Liver (tissue), 9 donors: Measurements from ENCODE around the gene AKAP11. TPM values are rescaled to one million over a fixed set of nuclear protein-coding genes. Genes with fewer than 3 reads are reported as not detected.

Experiments used
- DNase-seq: peaks from one replicate; pipeline ENCODE4 v3.0.0-alpha.2; 2017; ENCODE audit warnings: low spot score
- H3K27ac ChIP-seq, 2 donors: one replicate each; pipeline ENCODE4 v1.7.0; 2013; ENCODE audit warnings: inconsistent platforms in 2 of 2, low read length in 2 of 2, control low read depth in 1 of 2, low read depth in 1 of 2, mild to moderate bottlenecking in 1 of 2
- H3K27me3 ChIP-seq, 4 donors: one replicate each; pipeline versions ENCODE4 v1.6.1 to v1.7.0; 2013; ENCODE audit warnings: low read length in 3 of 4, inconsistent platforms in 1 of 4, mild to moderate bottlenecking in 1 of 4, moderate library complexity in 1 of 4; ENCODE audit not compliant: control insufficient read depth in 4 of 4, insufficient read depth in 4 of 4
- H3K36me3 ChIP-seq, 4 donors: one replicate each; pipeline versions ENCODE4 v1.6.1 to v1.7.0; 2013; ENCODE audit warnings: low read length in 3 of 4, mild to moderate bottlenecking in 3 of 4, low read depth in 1 of 4, moderate library complexity in 1 of 4; ENCODE audit not compliant: control insufficient read depth in 4 of 4, insufficient read depth in 3 of 4
- H3K4me1 ChIP-seq, 4 donors: one replicate each; pipeline versions ENCODE4 v1.6.1 to v1.7.0; 2013; ENCODE audit warnings: low read length in 3 of 4, mild to moderate bottlenecking in 3 of 4, moderate library complexity in 1 of 4; ENCODE audit not compliant: control insufficient read depth in 4 of 4, insufficient read depth in 4 of 4
- H3K4me3 ChIP-seq, 3 donors: one replicate each; pipeline versions ENCODE4 v1.6.1 to v1.7.0; 2013; ENCODE audit warnings: low read length in 3 of 3, control low read depth in 1 of 3, low read depth in 1 of 3, mild to moderate bottlenecking in 1 of 3
- H3K9ac ChIP-seq, 2 donors: one replicate each; pipeline ENCODE4 v1.7.0; 2013; ENCODE audit warnings: low read length in 2 of 2, mild to moderate bottlenecking in 2 of 2, moderate library complexity in 2 of 2, control low read depth in 1 of 2, low read depth in 1 of 2
- H3K9me3 ChIP-seq, 4 donors: one replicate each; pipeline versions ENCODE4 v1.6.1 to v1.7.0; 2013; ENCODE audit warnings: low read length in 3 of 4; ENCODE audit not compliant: control insufficient read depth in 4 of 4
- EGR1 ChIP-seq, 2 donors: IDR thresholded peaks; 2 replicates each; pipeline ENCODE4 v1.6.1; 2016 to 2018; ENCODE audit warnings: antibody characterized with exemption in 2 of 2, low read depth in 2 of 2
- FOXA1 ChIP-seq: IDR thresholded peaks from 2 replicates; pipeline ENCODE4 v1.6.1; 2016; ENCODE audit warnings: antibody characterized with exemption
- GABPA ChIP-seq, 2 donors: IDR thresholded peaks in 1 of 2; conservative IDR thresholded peaks in 1 of 2; 2 replicates each; pipeline ENCODE4 v1.6.1; 2016; ENCODE audit warnings: antibody characterized with exemption in 2 of 2, mild to moderate bottlenecking in 1 of 2, moderate library complexity in 1 of 2
- HNF4A ChIP-seq, 2 donors: conservative IDR thresholded peaks; 2 replicates each; pipeline ENCODE4 v1.6.1; 2016; ENCODE audit warnings: antibody characterized with exemption in 2 of 2, mild to moderate bottlenecking in 2 of 2
- HNF4G ChIP-seq: IDR thresholded peaks from 2 replicates; pipeline ENCODE4 v1.6.1; 2016; ENCODE audit warnings: antibody characterized with exemption
- JUND ChIP-seq, 2 donors: IDR thresholded peaks; 2 replicates each; pipeline ENCODE4 v1.6.1; 2016; ENCODE audit warnings: antibody characterized with exemption in 2 of 2
- NR2F2 ChIP-seq: IDR thresholded peaks from 2 replicates; pipeline ENCODE4 v1.6.1; 2016; ENCODE audit warnings: antibody characterized with exemption
- RAD21 ChIP-seq, 2 donors: IDR thresholded peaks; 2 replicates each; pipeline ENCODE4 v1.6.1; 2016; ENCODE audit warnings: antibody characterized with exemption in 2 of 2, mild to moderate bottlenecking in 2 of 2
- RXRA ChIP-seq, 2 donors: IDR thresholded peaks; 2 replicates each; pipeline ENCODE4 v1.6.1; 2017 to 2018; ENCODE audit warnings: antibody characterized with exemption in 2 of 2, mild to moderate bottlenecking in 1 of 2
- SP1 ChIP-seq: IDR thresholded peaks from 2 replicates; pipeline ENCODE4 v1.6.1; 2018; ENCODE audit warnings: antibody characterized with exemption, mild to moderate bottlenecking
- TAF1 ChIP-seq: conservative IDR thresholded peaks from 2 replicates; pipeline ENCODE4 v1.6.1; 2016; ENCODE audit warnings: antibody characterized with exemption, mild to moderate bottlenecking
- YY1 ChIP-seq: IDR thresholded peaks from 2 replicates; pipeline ENCODE4 v1.6.1; 2016; ENCODE audit warnings: antibody characterized with exemption, mild to moderate bottlenecking
- WGBS: extraction: QIAGEN DNeasy Blood & Tissue Kit; methylation state at CpG from one replicate; pipeline ENCODE4 v1.1.7; 2013; 5-methylcytosine and 5-hydroxymethylcytosine counted together
- polyA plus RNA-seq, 2 donors: library from polyadenylated mRNA; stranded (reverse) in 1 of 2; unstranded in 1 of 2; fragments of 200-250 nt in 1 of 2; fragments of >200 nt in 1 of 2; fragmentation: Nextera tagmentation in 1 of 2; extraction: Ambion mirVana in 1 of 2; gene quantifications; one replicate each; pipeline versions ENCODE4 v1.2.1 to v1.2.3, GENCODE V29; 2013 to 2015
- total RNA-seq, 2 donors: library from RNA; depleted of rRNA; stranded (reverse); fragments of >200 nt; gene quantifications; one replicate each; pipeline ENCODE4 v1.2.3, GENCODE V29; 2014
- TF ChIP-seq, protein P1 (sequence below): fragments of 150-350 bp; IDR thresholded peaks from 2 replicates; pipeline ENCODE4 v1.5.1; 2017; ENCODE audit warnings: improper control_type of control experiment, low read depth, low read length; ENCODE audit not compliant: missing input control
- TF ChIP-seq, protein P2 (sequence below): IDR thresholded peaks from 2 replicates; pipeline ENCODE4 v1.6.1; 2016; ENCODE audit warnings: antibody characterized with exemption
- TF ChIP-seq, protein P3 (sequence below): IDR thresholded peaks from 2 replicates; pipeline ENCODE4 v1.6.1; 2016; ENCODE audit warnings: antibody characterized with exemption
- TF ChIP-seq, protein P4 (sequence below): IDR thresholded peaks from 2 replicates; pipeline ENCODE4 v1.6.1; 2016; ENCODE audit warnings: antibody characterized with exemption
- TF ChIP-seq, protein P5 (sequence below): IDR thresholded peaks from 2 replicates; pipeline ENCODE4 v1.6.1; 2016; ENCODE audit warnings: antibody characterized with exemption, mild to moderate bottlenecking
- donor health status: healthy.
- donor health status: healthy.
- donor health status: healthy.
- donor health status: healthy.
- donor health status: healthy.

Gene AKAP11
- total and polyA plus RNA-seq, 4 donors = 2.5 to 12.0 (median 7.3) TPM

DNA sequence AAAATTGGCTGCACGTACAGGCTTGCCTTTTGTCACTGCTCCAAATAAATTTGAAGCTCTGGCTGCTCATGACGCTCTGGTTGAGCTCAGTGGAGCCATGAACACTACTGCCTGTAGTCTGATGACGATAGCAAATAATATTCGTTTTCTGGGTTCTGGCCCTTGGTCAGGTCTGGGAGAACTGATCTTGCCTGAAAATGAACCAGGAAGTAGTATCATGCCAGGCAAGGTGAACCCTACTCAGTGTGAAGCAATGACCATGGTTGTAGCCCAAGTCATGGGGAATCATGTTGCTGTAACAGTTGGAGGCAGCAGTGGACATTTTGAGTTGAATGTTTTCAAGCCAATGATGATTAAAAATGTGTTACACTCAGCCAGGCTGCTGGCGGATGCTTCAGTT lies 16.1 kb upstream of the AKAP11 start:
- Histone ChIP-seq H3K9me3 (no peaks in the 10 kb centered on the region), H3K27me3 (no peaks in the 10 kb centered on the region), H3K9ac (no peak overlapping the region), H3K36me3 (no peaks in the 10 kb centered on the region), H3K4me3 (no peak overlapping the region), H3K4me1 (no peaks in the 10 kb centered on the region), H3K27ac (no peak overlapping the region)
- TF ChIP-seq HNF4A (conservative IDR thresholded peaks at IDR 0.05) (no peak), JUND (IDR thresholded peaks at IDR 0.05) (no peak), TAF1 (no peak), HNF4G (no peak), RXRA (IDR thresholded peaks at IDR 0.05) (no peak), YY1 (no peak), GABPA (IDR thresholded peaks at IDR 0.05 in 1 of 2, conservative IDR thresholded peaks at IDR 0.05 in 1 of 2) (no peak), RAD21 (IDR thresholded peaks at IDR 0.05) (no peak), EGR1 (IDR thresholded peaks at IDR 0.05; ENCODE audit: low read depth in 2 of 2) (no peak), NR2F2 (no peak), FOXA1 (no peak)
- TF ChIP-seq, protein P1, sequence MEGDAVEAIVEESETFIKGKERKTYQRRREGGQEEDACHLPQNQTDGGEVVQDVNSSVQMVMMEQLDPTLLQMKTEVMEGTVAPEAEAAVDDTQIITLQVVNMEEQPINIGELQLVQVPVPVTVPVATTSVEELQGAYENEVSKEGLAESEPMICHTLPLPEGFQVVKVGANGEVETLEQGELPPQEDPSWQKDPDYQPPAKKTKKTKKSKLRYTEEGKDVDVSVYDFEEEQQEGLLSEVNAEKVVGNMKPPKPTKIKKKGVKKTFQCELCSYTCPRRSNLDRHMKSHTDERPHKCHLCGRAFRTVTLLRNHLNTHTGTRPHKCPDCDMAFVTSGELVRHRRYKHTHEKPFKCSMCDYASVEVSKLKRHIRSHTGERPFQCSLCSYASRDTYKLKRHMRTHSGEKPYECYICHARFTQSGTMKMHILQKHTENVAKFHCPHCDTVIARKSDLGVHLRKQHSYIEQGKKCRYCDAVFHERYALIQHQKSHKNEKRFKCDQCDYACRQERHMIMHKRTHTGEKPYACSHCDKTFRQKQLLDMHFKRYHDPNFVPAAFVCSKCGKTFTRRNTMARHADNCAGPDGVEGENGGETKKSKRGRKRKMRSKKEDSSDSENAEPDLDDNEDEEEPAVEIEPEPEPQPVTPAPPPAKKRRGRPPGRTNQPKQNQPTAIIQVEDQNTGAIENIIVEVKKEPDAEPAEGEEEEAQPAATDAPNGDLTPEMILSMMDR = no peak
- TF ChIP-seq, protein P2, sequence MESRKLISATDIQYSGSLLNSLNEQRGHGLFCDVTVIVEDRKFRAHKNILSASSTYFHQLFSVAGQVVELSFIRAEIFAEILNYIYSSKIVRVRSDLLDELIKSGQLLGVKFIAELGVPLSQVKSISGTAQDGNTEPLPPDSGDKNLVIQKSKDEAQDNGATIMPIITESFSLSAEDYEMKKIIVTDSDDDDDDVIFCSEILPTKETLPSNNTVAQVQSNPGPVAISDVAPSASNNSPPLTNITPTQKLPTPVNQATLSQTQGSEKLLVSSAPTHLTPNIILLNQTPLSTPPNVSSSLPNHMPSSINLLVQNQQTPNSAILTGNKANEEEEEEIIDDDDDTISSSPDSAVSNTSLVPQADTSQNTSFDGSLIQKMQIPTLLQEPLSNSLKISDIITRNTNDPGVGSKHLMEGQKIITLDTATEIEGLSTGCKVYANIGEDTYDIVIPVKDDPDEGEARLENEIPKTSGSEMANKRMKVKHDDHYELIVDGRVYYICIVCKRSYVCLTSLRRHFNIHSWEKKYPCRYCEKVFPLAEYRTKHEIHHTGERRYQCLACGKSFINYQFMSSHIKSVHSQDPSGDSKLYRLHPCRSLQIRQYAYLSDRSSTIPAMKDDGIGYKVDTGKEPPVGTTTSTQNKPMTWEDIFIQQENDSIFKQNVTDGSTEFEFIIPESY = no peak
- TF ChIP-seq, protein P3, sequence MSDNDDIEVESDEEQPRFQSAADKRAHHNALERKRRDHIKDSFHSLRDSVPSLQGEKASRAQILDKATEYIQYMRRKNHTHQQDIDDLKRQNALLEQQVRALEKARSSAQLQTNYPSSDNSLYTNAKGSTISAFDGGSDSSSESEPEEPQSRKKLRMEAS = no peak
- DNase-seq = no peak
- WGBS = 73% methylated on average over 5 of the region's 5 CpGs

DNA sequence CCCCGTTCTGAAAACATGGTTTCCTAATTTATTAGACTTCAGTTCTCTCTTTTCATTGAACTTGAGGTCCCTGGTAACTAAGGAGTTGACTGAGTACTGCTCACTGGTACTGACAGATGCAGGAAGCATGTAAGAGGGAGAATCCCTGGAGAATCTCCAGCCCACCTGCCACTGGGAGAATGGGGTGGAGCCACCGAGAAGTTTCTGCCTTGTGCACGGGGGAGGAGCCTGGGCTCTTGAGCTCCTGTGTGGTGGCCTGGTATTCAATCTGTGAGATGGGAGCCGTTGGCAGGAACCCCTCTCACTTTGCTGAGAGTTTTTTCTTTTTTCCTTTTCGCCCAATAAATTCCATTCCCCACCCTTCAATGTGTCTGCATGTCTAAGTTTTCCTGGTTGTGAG lies 13.2 kb upstream of the AKAP11 start:
- no peak overlapping the region for H3K4me3 ChIP-seq
- no peaks in the 10 kb centered on the region for H3K4me1 ChIP-seq
- no peak overlapping the region for H3K9ac ChIP-seq
- no peaks in the 10 kb centered on the region for H3K27me3 ChIP-seq
- DNase-seq = no peak
- H3K27ac ChIP-seq = no peak overlapping the region
- TF ChIP-seq GABPA (IDR thresholded peaks at IDR 0.05 in 1 of 2, conservative IDR thresholded peaks at IDR 0.05 in 1 of 2) (no peak), RAD21 (IDR thresholded peaks at IDR 0.05) (no peak), SP1 (no peak), FOXA1 (no peak), YY1 (no peak)
- TF ChIP-seq, protein P1 = no peak
- TF ChIP-seq, protein P4, sequence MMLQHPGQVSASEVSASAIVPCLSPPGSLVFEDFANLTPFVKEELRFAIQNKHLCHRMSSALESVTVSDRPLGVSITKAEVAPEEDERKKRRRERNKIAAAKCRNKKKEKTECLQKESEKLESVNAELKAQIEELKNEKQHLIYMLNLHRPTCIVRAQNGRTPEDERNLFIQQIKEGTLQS = no peak
- TF ChIP-seq, protein P5, sequence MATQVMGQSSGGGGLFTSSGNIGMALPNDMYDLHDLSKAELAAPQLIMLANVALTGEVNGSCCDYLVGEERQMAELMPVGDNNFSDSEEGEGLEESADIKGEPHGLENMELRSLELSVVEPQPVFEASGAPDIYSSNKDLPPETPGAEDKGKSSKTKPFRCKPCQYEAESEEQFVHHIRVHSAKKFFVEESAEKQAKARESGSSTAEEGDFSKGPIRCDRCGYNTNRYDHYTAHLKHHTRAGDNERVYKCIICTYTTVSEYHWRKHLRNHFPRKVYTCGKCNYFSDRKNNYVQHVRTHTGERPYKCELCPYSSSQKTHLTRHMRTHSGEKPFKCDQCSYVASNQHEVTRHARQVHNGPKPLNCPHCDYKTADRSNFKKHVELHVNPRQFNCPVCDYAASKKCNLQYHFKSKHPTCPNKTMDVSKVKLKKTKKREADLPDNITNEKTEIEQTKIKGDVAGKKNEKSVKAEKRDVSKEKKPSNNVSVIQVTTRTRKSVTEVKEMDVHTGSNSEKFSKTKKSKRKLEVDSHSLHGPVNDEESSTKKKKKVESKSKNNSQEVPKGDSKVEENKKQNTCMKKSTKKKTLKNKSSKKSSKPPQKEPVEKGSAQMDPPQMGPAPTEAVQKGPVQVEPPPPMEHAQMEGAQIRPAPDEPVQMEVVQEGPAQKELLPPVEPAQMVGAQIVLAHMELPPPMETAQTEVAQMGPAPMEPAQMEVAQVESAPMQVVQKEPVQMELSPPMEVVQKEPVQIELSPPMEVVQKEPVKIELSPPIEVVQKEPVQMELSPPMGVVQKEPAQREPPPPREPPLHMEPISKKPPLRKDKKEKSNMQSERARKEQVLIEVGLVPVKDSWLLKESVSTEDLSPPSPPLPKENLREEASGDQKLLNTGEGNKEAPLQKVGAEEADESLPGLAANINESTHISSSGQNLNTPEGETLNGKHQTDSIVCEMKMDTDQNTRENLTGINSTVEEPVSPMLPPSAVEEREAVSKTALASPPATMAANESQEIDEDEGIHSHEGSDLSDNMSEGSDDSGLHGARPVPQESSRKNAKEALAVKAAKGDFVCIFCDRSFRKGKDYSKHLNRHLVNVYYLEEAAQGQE = no peak
- no peaks in the 10 kb centered on the region for H3K36me3 ChIP-seq
- no peaks in the 10 kb centered on the region for H3K9me3 ChIP-seq
- 75% methylated on average over 5 of the region's 5 CpGs for WGBS
